Endothelial cell (in vitro differentiated cells): ENCODE results near the gene HTT. TPM values are rescaled to one million over a fixed set of nuclear protein-coding genes. Genes with fewer than 3 reads are reported as not detected.

Experiments used
- DNase-seq: peaks from one replicate; pipeline ENCODE4 v3.0.0; 2021; ENCODE audit warnings: low spot score
- H3K27ac Mint-ChIP-seq: one replicate; pipeline ENCODE4 v1.8.0; 2021; ENCODE audit warnings: mixed read lengths, inconsistent platforms; ENCODE audit not compliant: unreplicated experiment
- H3K27me3 Mint-ChIP-seq: one replicate; pipeline ENCODE4 v1.8.0; 2021; ENCODE audit warnings: mild to moderate bottlenecking, moderate library complexity, mixed read lengths, inconsistent platforms; ENCODE audit not compliant: unreplicated experiment
- H3K36me3 Mint-ChIP-seq: one replicate; pipeline ENCODE4 v1.8.0; 2021; ENCODE audit warnings: mild to moderate bottlenecking, low read depth, mixed read lengths, inconsistent platforms; ENCODE audit not compliant: unreplicated experiment
- H3K4me1 Mint-ChIP-seq: one replicate; pipeline ENCODE4 v1.8.0; 2021; ENCODE audit warnings: mild to moderate bottlenecking, mixed read lengths, inconsistent platforms; ENCODE audit not compliant: unreplicated experiment
- H3K4me3 Mint-ChIP-seq: one replicate; pipeline ENCODE4 v1.8.0; 2021; ENCODE audit warnings: mild to moderate bottlenecking, mixed read lengths, inconsistent platforms; ENCODE audit not compliant: unreplicated experiment
- H3K9me3 Mint-ChIP-seq: one replicate; pipeline ENCODE4 v1.8.0; 2021; ENCODE audit warnings: mixed read lengths, inconsistent platforms; ENCODE audit not compliant: unreplicated experiment
- total RNA-seq: library from RNA; stranded (reverse); fragmentation: NEBNext Ultra II Directional; extraction: Animal tissue kit (Norgen Biotek cat#: 25700); gene quantifications from one replicate; pipeline ENCODE4 v1.2.1, GENCODE V29; 2021; ENCODE audit not compliant: unreplicated experiment
- TF ChIP-seq, protein P1 (sequence below): fragments of 200-600 bp; sonication (generic); IDR thresholded peaks from one replicate; pipeline ENCODE4 v1.5.0; 2021; ENCODE audit warnings: antibody characterized with exemption; ENCODE audit not compliant: unreplicated experiment

The HTT gene
- total RNA-seq, 1 donor from 2014 or later, result 62.4 TPM

DNA sequence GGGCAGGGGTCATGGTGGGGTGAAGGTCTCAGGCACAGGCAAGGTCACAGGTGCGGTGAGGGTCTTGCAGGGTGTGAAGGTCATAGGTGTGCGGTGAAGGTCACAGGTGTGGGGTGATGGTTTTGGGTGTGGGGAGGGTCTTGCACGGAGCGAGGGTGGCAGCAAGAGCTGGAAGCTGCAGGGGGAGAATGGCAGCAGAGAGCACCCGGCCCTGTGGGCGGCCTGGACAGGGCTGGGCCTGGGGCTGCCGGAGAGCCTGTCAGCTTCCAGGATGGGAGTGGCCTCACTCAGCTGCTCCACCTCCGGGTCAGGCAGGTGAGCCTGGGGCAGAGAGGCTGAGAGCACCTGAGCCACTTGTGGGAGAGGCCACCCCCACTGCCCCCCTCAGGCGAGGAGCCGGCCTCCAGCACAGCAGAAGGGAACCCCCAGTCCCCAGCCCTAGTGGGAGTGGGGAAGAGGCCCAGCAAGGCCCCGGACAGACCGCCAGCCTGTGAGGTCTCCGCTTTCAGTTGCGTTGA, 176.0 kb downstream of the HTT start:
- Mint-ChIP-seq H3K27ac (no peak overlapping the region), H3K36me3 (no peaks in the 10 kb centered on the region)
- DNase-seq, result no peak

DNA sequence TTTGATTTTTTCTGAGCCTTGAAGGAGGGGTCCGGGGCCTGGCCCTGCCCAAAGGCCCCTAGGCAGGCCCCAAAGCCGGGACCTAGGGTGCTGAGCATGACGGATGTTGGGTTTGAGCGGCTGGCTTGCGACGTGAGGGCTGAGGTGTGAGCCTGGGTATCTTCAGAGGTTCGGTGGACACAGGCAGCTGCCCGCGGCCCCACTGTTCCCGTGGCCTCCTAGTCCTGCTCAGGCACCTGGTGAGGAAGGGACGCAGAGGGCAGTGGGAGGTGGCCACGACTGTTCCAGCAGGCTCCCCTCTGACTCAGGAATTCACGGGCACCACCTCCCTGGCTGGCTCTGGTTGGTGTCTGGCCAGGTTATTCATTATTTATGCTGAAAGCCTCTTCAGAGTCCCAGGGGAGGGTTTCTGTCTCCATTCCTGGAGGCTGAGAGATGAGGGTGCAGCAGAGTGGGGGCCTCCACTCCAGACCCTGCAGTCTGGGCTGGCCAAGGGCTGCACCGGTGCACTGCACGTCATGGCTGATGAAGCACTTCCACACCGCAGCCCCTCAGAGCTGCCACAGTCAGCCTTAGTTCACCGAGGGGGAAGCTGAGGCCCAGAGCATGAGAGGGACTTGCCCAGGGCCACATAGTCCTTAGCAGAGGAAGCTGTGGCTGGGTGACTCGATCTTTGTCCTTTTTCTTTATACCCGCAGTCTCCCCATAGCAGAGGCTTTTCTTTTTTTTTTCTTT, 176.6 kb downstream of the HTT start:
- Mint-ChIP-seq H3K9me3 (no peaks in the 10 kb centered on the region), H3K36me3 (no peaks in the 10 kb centered on the region), H3K4me1 (no peaks in the 10 kb centered on the region), H3K27ac (no peak overlapping the region), H3K27me3 (peaks cover 1% of the 10 kb centered on the region), H3K4me3 (no peak overlapping the region)
- DNase-seq, result no peak
- TF ChIP-seq, protein P1, sequence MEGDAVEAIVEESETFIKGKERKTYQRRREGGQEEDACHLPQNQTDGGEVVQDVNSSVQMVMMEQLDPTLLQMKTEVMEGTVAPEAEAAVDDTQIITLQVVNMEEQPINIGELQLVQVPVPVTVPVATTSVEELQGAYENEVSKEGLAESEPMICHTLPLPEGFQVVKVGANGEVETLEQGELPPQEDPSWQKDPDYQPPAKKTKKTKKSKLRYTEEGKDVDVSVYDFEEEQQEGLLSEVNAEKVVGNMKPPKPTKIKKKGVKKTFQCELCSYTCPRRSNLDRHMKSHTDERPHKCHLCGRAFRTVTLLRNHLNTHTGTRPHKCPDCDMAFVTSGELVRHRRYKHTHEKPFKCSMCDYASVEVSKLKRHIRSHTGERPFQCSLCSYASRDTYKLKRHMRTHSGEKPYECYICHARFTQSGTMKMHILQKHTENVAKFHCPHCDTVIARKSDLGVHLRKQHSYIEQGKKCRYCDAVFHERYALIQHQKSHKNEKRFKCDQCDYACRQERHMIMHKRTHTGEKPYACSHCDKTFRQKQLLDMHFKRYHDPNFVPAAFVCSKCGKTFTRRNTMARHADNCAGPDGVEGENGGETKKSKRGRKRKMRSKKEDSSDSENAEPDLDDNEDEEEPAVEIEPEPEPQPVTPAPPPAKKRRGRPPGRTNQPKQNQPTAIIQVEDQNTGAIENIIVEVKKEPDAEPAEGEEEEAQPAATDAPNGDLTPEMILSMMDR, result no peak

More for the DNA sequence above, 176.0 kb downstream of the HTT start:
- no peaks in the 10 kb centered on the region for H3K4me1 Mint-ChIP-seq
- no peaks in the 10 kb centered on the region for H3K9me3 Mint-ChIP-seq
- TF ChIP-seq, protein P1, result no peak
- peaks cover 1% of the 10 kb centered on the region for H3K27me3 Mint-ChIP-seq
- no peak overlapping the region for H3K4me3 Mint-ChIP-seq

DNA sequence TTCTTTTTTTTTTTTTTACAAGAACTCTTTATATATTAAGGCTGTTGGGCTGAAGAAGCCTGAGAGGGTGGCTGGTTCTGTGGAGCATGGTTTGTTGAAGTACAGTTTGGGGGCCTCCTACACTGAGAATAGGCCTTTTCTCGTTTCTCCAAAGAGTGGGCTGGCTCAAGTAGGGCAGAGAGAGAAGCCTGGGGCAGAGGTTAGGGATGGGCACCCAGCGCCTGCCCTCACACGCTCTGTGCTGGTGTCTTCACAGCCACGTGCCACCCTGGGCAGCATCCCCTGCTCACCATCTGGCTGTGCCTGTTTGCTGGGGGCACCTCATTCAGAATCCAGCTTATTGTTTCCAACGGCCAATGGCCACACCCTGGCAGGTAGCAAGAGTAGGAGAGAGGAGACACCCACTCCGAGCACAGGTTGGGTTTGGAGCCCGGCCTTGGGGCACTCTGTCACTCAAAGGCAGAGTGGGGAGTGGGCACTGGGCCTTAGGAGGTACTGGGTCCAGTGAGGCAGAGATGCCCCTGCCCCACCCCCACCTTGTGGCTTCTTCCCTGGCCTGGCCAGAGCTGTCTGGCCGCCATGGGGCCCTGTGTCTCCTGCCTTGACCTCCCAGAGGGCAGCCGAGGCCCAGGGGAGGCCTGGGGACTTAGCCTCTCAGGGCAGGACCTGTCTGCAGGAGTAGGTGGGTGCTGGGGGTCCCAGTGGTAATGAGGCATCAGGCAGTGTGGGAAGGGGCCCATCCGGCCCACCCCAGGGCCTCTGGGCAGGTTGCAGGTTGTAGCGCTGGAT, 177.4 kb downstream of the HTT start:
- Mint-ChIP-seq H3K36me3 (no peaks in the 10 kb centered on the region), H3K4me1 (no peaks in the 10 kb centered on the region), H3K9me3 (no peaks in the 10 kb centered on the region), H3K27ac (no peak overlapping the region), H3K27me3 (peaks cover 1% of the 10 kb centered on the region), H3K4me3 (no peak overlapping the region)
- DNase-seq, result no peak
- TF ChIP-seq, protein P1, result no peak

DNA sequence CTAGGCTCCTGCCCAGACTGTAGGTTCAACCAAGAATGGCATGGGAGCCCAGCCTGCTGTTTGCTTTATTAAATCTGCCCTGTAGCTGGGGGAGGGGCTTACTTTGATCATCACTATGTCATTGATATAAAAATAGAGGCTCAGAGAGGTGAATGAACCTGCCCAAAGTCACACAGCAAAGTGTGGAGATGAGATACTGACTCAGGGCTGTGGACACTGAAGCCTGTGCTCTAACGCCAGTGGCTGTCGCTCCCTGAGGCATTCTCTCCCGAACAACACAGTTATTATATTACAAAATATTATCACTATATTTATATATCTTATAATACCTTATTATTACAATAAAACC, 178.0 kb downstream of the HTT start:
- no peaks in the 10 kb centered on the region for H3K36me3 Mint-ChIP-seq
- H3K9me3 Mint-ChIP-seq, result no peaks in the 10 kb centered on the region
- H3K27ac Mint-ChIP-seq, result no peak overlapping the region
- H3K4me3 Mint-ChIP-seq, result no peak overlapping the region
- H3K4me1 Mint-ChIP-seq, result no peaks in the 10 kb centered on the region
- no peak for DNase-seq
- TF ChIP-seq, protein P1, result no peak
- peaks cover 1% of the 10 kb centered on the region for H3K27me3 Mint-ChIP-seq
